Sigmoid colon (tissue), 3 donors: ENCODE measurements around the gene FAM234A.

ENCODE experiments used
- CTCF ChIP-seq, 4 experiments: fragments of 450-650 bp in 3 of 4; fragments of 200-600 bp in 1 of 4; IDR thresholded peaks; one replicate each; pipeline ENCODE4 v1.5.1; 2016 to 2019; ENCODE audit warnings: antibody characterized with exemption in 4 of 4, mild to moderate bottlenecking in 3 of 4, moderate library complexity in 2 of 4
- POLR2A ChIP-seq, 2 donors: fragments of 450-650 bp; IDR thresholded peaks; one replicate each; pipeline ENCODE4 v1.6.1; 2016; ENCODE audit warnings: antibody characterized with exemption in 2 of 2, mild to moderate bottlenecking in 2 of 2, moderate library complexity in 2 of 2

GRCh38 chr16:263182-263774 lies 28.7 kb downstream of the FAM234A start:
- TF ChIP-seq CTCF (IDR thresholded peaks at IDR 0.05) (no peak), POLR2A (IDR thresholded peaks at IDR 0.05) (no peak)
